Uterus (tissue), 2 donors: ENCODE data around the gene BTNL3.

Source experiments
- POLR2A ChIP-seq, 2 donors: fragments of 450-650 bp; IDR thresholded peaks; one replicate each; pipeline ENCODE4 v1.6.1; 2016; ENCODE audit warnings: antibody characterized with exemption in 2 of 2, mild to moderate bottlenecking in 1 of 2, moderate library complexity in 1 of 2
- TF ChIP-seq, protein P1 (sequence below), 4 experiments: fragments of 200-600 bp in 2 of 4; fragments of 450-650 bp in 2 of 4; sonication (generic) in 2 of 4; IDR thresholded peaks; one replicate each; pipeline ENCODE4 v1.5.1; 2016 to 2019; ENCODE audit warnings: antibody characterized with exemption in 4 of 4, mild to moderate bottlenecking in 2 of 4, moderate library complexity in 1 of 4

DNA sequence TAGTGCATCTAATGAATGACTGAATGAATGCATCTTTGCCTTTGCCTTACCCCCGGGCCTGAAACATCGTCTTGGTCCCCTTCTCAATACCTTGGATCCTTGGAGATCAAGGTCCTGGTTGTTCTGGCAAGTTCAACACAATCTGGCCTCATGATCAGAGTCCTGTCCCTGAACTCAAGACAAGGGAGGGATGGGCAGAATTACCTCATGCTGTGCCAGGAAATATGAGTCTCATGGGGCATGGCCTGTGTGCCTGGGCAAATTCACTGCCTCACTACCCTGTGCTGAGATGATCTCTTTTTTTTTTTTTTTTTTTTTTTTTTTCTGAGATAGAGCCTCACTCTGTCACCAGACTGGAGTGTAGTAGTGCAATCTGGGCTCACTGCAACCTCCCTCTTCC lies 630 bp upstream of the BTNL3 start:
- TF ChIP-seq, protein P1, sequence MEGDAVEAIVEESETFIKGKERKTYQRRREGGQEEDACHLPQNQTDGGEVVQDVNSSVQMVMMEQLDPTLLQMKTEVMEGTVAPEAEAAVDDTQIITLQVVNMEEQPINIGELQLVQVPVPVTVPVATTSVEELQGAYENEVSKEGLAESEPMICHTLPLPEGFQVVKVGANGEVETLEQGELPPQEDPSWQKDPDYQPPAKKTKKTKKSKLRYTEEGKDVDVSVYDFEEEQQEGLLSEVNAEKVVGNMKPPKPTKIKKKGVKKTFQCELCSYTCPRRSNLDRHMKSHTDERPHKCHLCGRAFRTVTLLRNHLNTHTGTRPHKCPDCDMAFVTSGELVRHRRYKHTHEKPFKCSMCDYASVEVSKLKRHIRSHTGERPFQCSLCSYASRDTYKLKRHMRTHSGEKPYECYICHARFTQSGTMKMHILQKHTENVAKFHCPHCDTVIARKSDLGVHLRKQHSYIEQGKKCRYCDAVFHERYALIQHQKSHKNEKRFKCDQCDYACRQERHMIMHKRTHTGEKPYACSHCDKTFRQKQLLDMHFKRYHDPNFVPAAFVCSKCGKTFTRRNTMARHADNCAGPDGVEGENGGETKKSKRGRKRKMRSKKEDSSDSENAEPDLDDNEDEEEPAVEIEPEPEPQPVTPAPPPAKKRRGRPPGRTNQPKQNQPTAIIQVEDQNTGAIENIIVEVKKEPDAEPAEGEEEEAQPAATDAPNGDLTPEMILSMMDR (IDR thresholded peaks at IDR 0.05) = no peak
- no peak for TF ChIP-seq POLR2A (IDR thresholded peaks at IDR 0.05)
